Endothelial cell of umbilical vein (primary cell): ENCODE results near the gene ZNF835. TPM values are rescaled to one million over a fixed set of nuclear protein-coding genes. Genes with fewer than 3 reads are reported as not detected.

Experiments used
- Bru-seq: library from RNA; stranded (reverse); fragments of 400-500 nt; gene quantifications from one replicate; lab custom pipeline; 2021; lab: Mats Ljungman, UMichigan
- BruChase-seq, 2 experiments: library from RNA; stranded (reverse); fragments of 400-500 nt; gene quantifications; one replicate each; lab custom pipeline; 2021; lab: Mats Ljungman, UMichigan
- BruUV-seq: library from RNA; stranded (reverse); fragments of 400-500 nt; replicated peaks from 2 replicates; lab custom pipeline; 2021; lab: Mats Ljungman, UMichigan
- CTCF ChIA-PET: fragments of 300-600, 350-600 bp; sonication (Branson Sonifier 250); formaldehyde crosslinking; loops from one replicate; lab custom pipeline; 2021; ENCODE audit warnings: antibody characterized with exemption, inconsistent platforms; lab: Charles Lee
- POLR2A ChIA-PET: fragments of 300-600, 350-600 bp; sonication (Branson Sonifier 250); formaldehyde crosslinking; loops from one replicate; lab custom pipeline; 2021; ENCODE audit warnings: antibody characterized with exemption, inconsistent platforms; lab: Charles Lee
- DNase-seq: peaks from one replicate; pipeline ENCODE4 v3.0.0-alpha.2; 2011; ENCODE audit warnings: low read depth, low spot score
- FAIRE-seq: peaks from 2 replicates; lab custom pipeline; 2011; peaks lifted over from hg19 to GRCh38; lab: Jason Lieb, UNC
- H2AFZ ChIP-seq: 2 replicates; pipeline ENCODE4 v1.6.0; 2012; ENCODE audit warnings: low read depth, low read length, control low read depth, inconsistent platforms
- H3K27ac ChIP-seq: 2 replicates; pipeline ENCODE4 v1.5.1; 2011; ENCODE audit warnings: low read depth, mild to moderate bottlenecking, control low read depth, low read length, moderate library complexity; ENCODE audit not compliant: insufficient read depth
- H3K27me3 ChIP-seq, 2 experiments: 2 replicates each; pipeline versions ENCODE4 v1.6.0 to v1.6.1; 2011; ENCODE audit warnings: low read length in 2 of 2, mixed read lengths in 1 of 2; ENCODE audit not compliant: control insufficient read depth in 2 of 2, insufficient read depth in 2 of 2
- H3K36me3 ChIP-seq, 2 experiments: 2 replicates in 1 of 2; 3 replicates in 1 of 2; pipeline ENCODE4 v1.5.1; 2011; ENCODE audit warnings: low read length in 2 of 2, mild to moderate bottlenecking in 1 of 2, moderate library complexity in 1 of 2; ENCODE audit not compliant: control insufficient read depth in 2 of 2, insufficient read depth in 2 of 2; ENCODE audit errors: extremely low read depth in 1 of 2
- H3K4me1 ChIP-seq: 3 replicates; pipeline ENCODE4 v1.5.1; 2011; ENCODE audit warnings: mild to moderate bottlenecking, low read length; ENCODE audit not compliant: control insufficient read depth, insufficient read depth; ENCODE audit errors: extremely low read depth
- H3K4me2 ChIP-seq: 2 replicates; pipeline ENCODE4 v1.6.1; 2011; ENCODE audit warnings: low read length, control low read depth, mixed read lengths; ENCODE audit not compliant: insufficient read depth
- H3K4me3 ChIP-seq, 3 experiments: fragments of 200-600 bp in 1 of 3; sonication (generic), shearing (Covaris generic) in 1 of 3; replicated peaks in 1 of 3; 2 replicates each; pipeline ENCODE4 v1.5.1; 2011 to 2016; ENCODE audit warnings: control low read depth in 3 of 3, low read length in 3 of 3, mild to moderate bottlenecking in 2 of 3, inconsistent platforms in 1 of 3, low read depth in 1 of 3, moderate library complexity in 1 of 3; ENCODE audit not compliant: insufficient read depth in 1 of 3
- H3K79me2 ChIP-seq: 2 replicates; pipeline ENCODE4 v1.6.0; 2012; ENCODE audit warnings: low read length, inconsistent platforms; ENCODE audit not compliant: control insufficient read depth, insufficient read depth
- H3K9ac ChIP-seq: replicated peaks from 2 replicates; pipeline ENCODE3; 2011; ENCODE audit warnings: low read length, control low read depth; ENCODE audit not compliant: insufficient read depth; ENCODE audit errors: extremely low read depth
- H3K9me1 ChIP-seq: replicated peaks from 3 replicates; pipeline ENCODE4 v1.6.0; 2011; ENCODE audit warnings: mild to moderate bottlenecking, low read length; ENCODE audit not compliant: control insufficient read depth, insufficient read depth; ENCODE audit errors: extremely low read depth
- H3K9me3 ChIP-seq: replicated peaks from 2 replicates; pipeline ENCODE4 v1.5.1; 2012; ENCODE audit warnings: low read length, inconsistent platforms; ENCODE audit not compliant: control insufficient read depth, insufficient read depth
- H4K20me1 ChIP-seq: replicated peaks from 2 replicates; pipeline ENCODE3; 2011; ENCODE audit warnings: mild to moderate bottlenecking, low read length; ENCODE audit not compliant: control insufficient read depth, insufficient read depth; ENCODE audit errors: extremely low read depth
- CTCF ChIP-seq, 2 donors: IDR thresholded peaks; 1 replicate in 1 of 2; 2 replicates in 1 of 2; pipeline ENCODE4 v1.5.1; 2011; ENCODE audit warnings: low read length in 2 of 2, mild to moderate bottlenecking in 2 of 2, moderate library complexity in 2 of 2, control low read depth in 1 of 2, inconsistent platforms in 1 of 2, low read depth in 1 of 2; ENCODE audit not compliant: insufficient read depth in 1 of 2; ENCODE audit errors: extremely low read depth in 1 of 2
- EZH2 ChIP-seq: IDR thresholded peaks from 2 replicates; pipeline ENCODE4 v1.6.1; 2012; ENCODE audit warnings: borderline replicate concordance, low read depth, mild to moderate bottlenecking, moderate library complexity, low read length, inconsistent platforms; ENCODE audit not compliant: severe bottlenecking
- FOS ChIP-seq: IDR thresholded peaks from 2 replicates; pipeline ENCODE4 v1.6.1; 2011; ENCODE audit warnings: mild to moderate bottlenecking, low read length, moderate library complexity, borderline replicate concordance; ENCODE audit not compliant: insufficient read depth
- GATA2 ChIP-seq: IDR thresholded peaks from 2 replicates; pipeline ENCODE4 v1.7.0; 2011; ENCODE audit warnings: low read depth, mild to moderate bottlenecking, moderate library complexity, mixed read lengths, low read length; ENCODE audit not compliant: insufficient read length, insufficient read depth
- JUN ChIP-seq: IDR thresholded peaks from 2 replicates; pipeline ENCODE4 v1.6.1; 2011; ENCODE audit warnings: borderline replicate concordance, low read depth; ENCODE audit not compliant: insufficient read length, insufficient read depth
- MAX ChIP-seq: IDR thresholded peaks from 2 replicates; pipeline ENCODE4 v1.6.1; 2011; ENCODE audit not compliant: insufficient read depth, insufficient read length
- MYC ChIP-seq: IDR thresholded peaks from one replicate; pipeline ENCODE4 v1.6.1; 2011; ENCODE audit warnings: mild to moderate bottlenecking, low read depth, low read length
- POLR2A ChIP-seq: IDR thresholded peaks from 2 replicates; pipeline ENCODE4 v1.6.1; 2012; ENCODE audit warnings: low read depth, mild to moderate bottlenecking, control low read depth, low read length
- POLR2AphosphoS5 ChIP-seq: IDR thresholded peaks from 2 replicates; pipeline ENCODE4 v1.6.1; 2012; ENCODE audit warnings: low read depth, mild to moderate bottlenecking, control low read depth, low read length, moderate library complexity; ENCODE audit not compliant: insufficient read depth
- dilution Hi-C: fragments of 300-500 bp; cut with MboI; formaldehyde crosslinking; loops from one replicate; pipeline ENCODE4 v1.15.0; 2019; ENCODE audit warnings: low sequenced_read_pairs; ENCODE audit not compliant: extremely low pct_ligation_motif_present
- intact Hi-C: fragments of 100-400 bp; cut with micrococcal nuclease; formaldehyde crosslinking; loops from one replicate; pipeline ENCODE4 v1.10.0; 2022
- long read RNA-seq: library from polyadenylated mRNA; stranded (forward); transcript quantifications from one replicate; pipeline ENCODE4 v2.0.0, GENCODE V29; 2021
- polyA minus RNA-seq, 3 experiments: library from RNA; depleted of rRNA, polyadenylated mRNA; stranded (reverse); fragments of >200 nt; gene quantifications; 1 replicate in 1 of 3; 2 replicates in 2 of 3; pipeline ENCODE4 v1.2.3, GENCODE V29; 2011
- polyA plus RNA-seq, 4 experiments: library from polyadenylated mRNA; depleted of rRNA in 3 of 4; stranded (reverse) in 3 of 4; unstranded in 1 of 4; fragments of >200 nt; gene quantifications; 2 replicates each; pipeline versions ENCODE4 v1.2.1 to v1.2.3, GENCODE V29; 2011 to 2012; ENCODE audit warnings: missing spikeins in 1 of 4
- total RNA-seq: library from RNA; stranded (reverse); gene quantifications from 2 replicates; pipeline ENCODE4 v1.2.3, GENCODE V29; 2021

The ZNF835 gene
- total RNA-seq (not detected in 2 replicates), polyA plus RNA-seq (0.01 TPM in 1 of 2 replicates, not detected in the other), polyA minus RNA-seq (not detected in 2 replicates), Bru-seq, nascent RNA (not detected), BruChase-seq, experiment 1, labeled RNA remaining after a 6-hour chase (not detected), BruChase-seq, experiment 2, labeled RNA remaining after a 2-hour chase (not detected)
- not detected in 2 replicates for polyA plus RNA-seq (2011; cell fraction: cytosol; rRNA removed)
- polyA plus RNA-seq (2011; cell fraction: nucleus; rRNA removed): not detected in 2 replicates
- not detected in 2 replicates for polyA plus RNA-seq (2012)
- not detected for polyA minus RNA-seq (2011; cell fraction: cytosol; rRNA and poly(A)+ RNA removed)
- polyA minus RNA-seq (2011; cell fraction: nucleus; rRNA and poly(A)+ RNA removed): not detected in 2 replicates
- long read RNA-seq: 0 reads

GRCh38 chr19:56671613-56671994 lies at the start of gene ZNF835:
Gene ZNF835, minus strand, starts transcription at chr19:56671757. Its CDS starts 6,559 bp downstream, at chr19:56665198.
- Histone ChIP-seq H3K36me3 (no peaks in the 10 kb centered on the region), H3K4me1 (no peaks in the 10 kb centered on the region), H3K79me2 (no peaks in the 10 kb centered on the region), H2AFZ (no peak within 1 kb of the TSS), H4K20me1 (no peaks in the 10 kb centered on the region), H3K9me1 (no peaks in the 10 kb centered on the region), H3K27ac (no peak within 1 kb of the TSS), H3K9me3 (peaks cover 2% of the 10 kb centered on the region), H3K4me3 (no peak within 1 kb of the TSS), H3K27me3 (no peaks in the 10 kb centered on the region), H3K9ac (no peak within 1 kb of the TSS), H3K4me2 (no peak within 1 kb of the TSS)
- ChIA-PET CTCF (no interaction called here), POLR2A (no interaction called here)
- TF ChIP-seq GATA2: no peak
- no peak for TF ChIP-seq MYC
- no peak for TF ChIP-seq MAX
- no peak for TF ChIP-seq POLR2A
- no peak for TF ChIP-seq FOS
- no peak for TF ChIP-seq CTCF (IDR thresholded peaks at IDR 0.05; ENCODE audit: extremely low read depth in 1 of 2, insufficient read depth in 1 of 2, low read depth in 1 of 2, low read length in 2 of 2)
- TF ChIP-seq POLR2AphosphoS5: no peak
- no peak for TF ChIP-seq EZH2
- TF ChIP-seq JUN: no peak
- intact Hi-C loops: no loop called here
- BruUV-seq: no TSS peak
- DNase-seq (no peak), FAIRE-seq (no peak)
- dilution Hi-C loops: no loop called here
